Measurements from ENCODE around the gene BPIFB6.

DNA sequence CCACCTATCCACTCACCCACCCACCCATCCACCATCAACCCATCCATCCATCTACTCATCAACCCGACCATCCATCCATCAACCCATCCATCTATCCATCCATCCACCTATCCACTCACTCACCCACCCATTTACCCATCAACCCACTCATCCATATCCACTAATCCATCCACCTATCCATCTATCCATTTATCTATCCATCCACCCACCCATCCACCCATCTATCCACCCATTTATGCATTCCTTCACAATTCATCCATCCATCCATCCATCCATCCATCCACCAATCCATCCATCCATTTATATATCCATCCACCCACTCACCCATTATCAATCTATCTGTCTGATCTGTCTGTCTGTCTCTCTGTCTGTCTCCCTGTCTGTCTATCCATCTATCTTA, 62.1 kb downstream of the BPIFB6 start:
- TF ChIP-seq SRF (IDR thresholded peaks at IDR 0.05; ENCODE audit: low read depth in 2 of 2, low read length in 2 of 2): no peak
- no peak for TF ChIP-seq CHD2 (IDR thresholded peaks at IDR 0.05; ENCODE audit: borderline replicate concordance, low read depth, low read length)
- no peak for TF ChIP-seq MXI1 (IDR thresholded peaks at IDR 0.05; ENCODE audit: low read depth, low read length)
- TF ChIP-seq, protein P1, sequence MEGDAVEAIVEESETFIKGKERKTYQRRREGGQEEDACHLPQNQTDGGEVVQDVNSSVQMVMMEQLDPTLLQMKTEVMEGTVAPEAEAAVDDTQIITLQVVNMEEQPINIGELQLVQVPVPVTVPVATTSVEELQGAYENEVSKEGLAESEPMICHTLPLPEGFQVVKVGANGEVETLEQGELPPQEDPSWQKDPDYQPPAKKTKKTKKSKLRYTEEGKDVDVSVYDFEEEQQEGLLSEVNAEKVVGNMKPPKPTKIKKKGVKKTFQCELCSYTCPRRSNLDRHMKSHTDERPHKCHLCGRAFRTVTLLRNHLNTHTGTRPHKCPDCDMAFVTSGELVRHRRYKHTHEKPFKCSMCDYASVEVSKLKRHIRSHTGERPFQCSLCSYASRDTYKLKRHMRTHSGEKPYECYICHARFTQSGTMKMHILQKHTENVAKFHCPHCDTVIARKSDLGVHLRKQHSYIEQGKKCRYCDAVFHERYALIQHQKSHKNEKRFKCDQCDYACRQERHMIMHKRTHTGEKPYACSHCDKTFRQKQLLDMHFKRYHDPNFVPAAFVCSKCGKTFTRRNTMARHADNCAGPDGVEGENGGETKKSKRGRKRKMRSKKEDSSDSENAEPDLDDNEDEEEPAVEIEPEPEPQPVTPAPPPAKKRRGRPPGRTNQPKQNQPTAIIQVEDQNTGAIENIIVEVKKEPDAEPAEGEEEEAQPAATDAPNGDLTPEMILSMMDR (IDR thresholded peaks at IDR 0.05 in 2 of 3, conservative IDR thresholded peaks at IDR 0.05 in 1 of 3; ENCODE audit: control insufficient read depth in 2 of 3, extremely low read depth in 1 of 3, insufficient read depth in 1 of 3, low read depth in 3 of 3, low read length in 3 of 3): no peak

Measured in GM12878 (cell line).